SK-N-MC (cell line): ENCODE data around the gene IGF1R.

Source experiments
- DNase-seq: peaks from one replicate; pipeline ENCODE4 v3.0.0-alpha.2; 2011; ENCODE audit warnings: low read depth, low spot score
- H3K27ac ChIP-seq: fragments of 200-600 bp; sonication (generic); 2 replicates; pipeline ENCODE4 v1.5.1; 2016; ENCODE audit warnings: mixed run types
- H3K36me3 ChIP-seq: fragments of 200-600 bp; sonication (generic); 2 replicates; pipeline ENCODE4 v1.6.1; 2017; ENCODE audit warnings: antibody characterized with exemption, low read length, mixed read lengths; ENCODE audit not compliant: insufficient read depth
- H3K4me3 ChIP-seq: fragments of 200-600 bp; sonication (generic); 2 replicates; pipeline ENCODE4 v1.5.1; 2016
- H3K9ac ChIP-seq: fragments of 200-600 bp; sonication (generic); 2 replicates; pipeline ENCODE4 v1.8.0; 2017; ENCODE audit warnings: mixed run types, mixed read lengths; ENCODE audit not compliant: insufficient read length
- H3K9me3 ChIP-seq: fragments of 200-600 bp; sonication (generic); 2 replicates; pipeline ENCODE4 v1.6.1; 2017; ENCODE audit warnings: low read depth, mild to moderate bottlenecking, antibody characterized with exemption, low read length, moderate library complexity, mixed read lengths
- EZH2 ChIP-seq: fragments of 200-600 bp; sonication (generic); IDR thresholded peaks from one replicate; pipeline ENCODE4 v1.6.1; 2017; ENCODE audit warnings: antibody characterized with exemption
- FOXP2 ChIP-seq: optimal IDR thresholded peaks from 2 replicates; pipeline ENCODE3; 2011; ENCODE audit warnings: mild to moderate bottlenecking, moderate library complexity; ENCODE audit not compliant: insufficient read depth; ENCODE audit errors: extremely low read length, control extremely low read depth
- POLR2AphosphoS5 ChIP-seq: IDR thresholded peaks from 2 replicates; pipeline ENCODE4 v1.6.1; 2012; ENCODE audit warnings: mild to moderate bottlenecking, low read depth, low read length, borderline replicate concordance

IGF1R gene

GRCh38 chr15:99006146-99006545 lies 357.8 kb downstream of the IGF1R start:
- H3K4me3 ChIP-seq: no peak overlapping the region
- H3K9ac ChIP-seq: no peak overlapping the region
- H3K36me3 ChIP-seq: no peaks in the 10 kb centered on the region
- H3K27ac ChIP-seq: no peak overlapping the region
- TF ChIP-seq POLR2AphosphoS5 (no peak), EZH2 (no peak), FOXP2 (no peak)
- no peaks in the 10 kb centered on the region for H3K9me3 ChIP-seq
- DNase-seq: no peak

DNA sequence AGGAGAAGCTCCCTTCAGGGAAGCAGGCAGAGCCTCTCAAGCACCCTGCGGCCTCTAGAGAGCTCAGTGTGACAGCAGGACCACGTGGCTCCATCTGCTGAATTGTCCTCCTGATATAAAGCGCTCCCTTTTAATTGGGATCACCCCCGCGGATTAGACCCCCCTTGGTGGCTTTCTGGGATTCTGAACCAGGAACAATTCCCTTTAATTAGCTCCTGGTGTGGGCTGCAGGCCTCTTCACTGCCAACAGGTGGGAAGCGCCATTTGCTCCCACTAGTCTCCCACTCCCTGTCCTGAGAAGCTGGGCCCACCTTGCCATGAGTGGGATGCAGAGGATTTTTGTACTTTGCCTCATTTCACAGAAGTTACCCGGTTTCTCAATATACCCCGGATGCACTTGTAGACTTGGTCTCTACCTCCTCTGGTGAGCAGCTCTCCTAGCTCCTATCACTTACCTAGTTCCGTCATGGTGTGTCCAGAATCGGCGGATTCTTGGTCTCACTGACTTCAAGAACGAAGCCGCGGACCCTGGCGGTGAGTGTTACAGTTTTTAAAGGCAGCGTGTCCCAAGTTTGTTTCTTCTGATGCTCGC lies 358.7 kb downstream of the IGF1R start:
- Histone ChIP-seq H3K9ac (no peak overlapping the region), H3K27ac (no peak overlapping the region), H3K4me3 (no peak overlapping the region), H3K9me3 (no peaks in the 10 kb centered on the region), H3K36me3 (no peaks in the 10 kb centered on the region)
- TF ChIP-seq EZH2 (no peak), POLR2AphosphoS5 (no peak), FOXP2 (no peak)
- no peak for DNase-seq

DNA sequence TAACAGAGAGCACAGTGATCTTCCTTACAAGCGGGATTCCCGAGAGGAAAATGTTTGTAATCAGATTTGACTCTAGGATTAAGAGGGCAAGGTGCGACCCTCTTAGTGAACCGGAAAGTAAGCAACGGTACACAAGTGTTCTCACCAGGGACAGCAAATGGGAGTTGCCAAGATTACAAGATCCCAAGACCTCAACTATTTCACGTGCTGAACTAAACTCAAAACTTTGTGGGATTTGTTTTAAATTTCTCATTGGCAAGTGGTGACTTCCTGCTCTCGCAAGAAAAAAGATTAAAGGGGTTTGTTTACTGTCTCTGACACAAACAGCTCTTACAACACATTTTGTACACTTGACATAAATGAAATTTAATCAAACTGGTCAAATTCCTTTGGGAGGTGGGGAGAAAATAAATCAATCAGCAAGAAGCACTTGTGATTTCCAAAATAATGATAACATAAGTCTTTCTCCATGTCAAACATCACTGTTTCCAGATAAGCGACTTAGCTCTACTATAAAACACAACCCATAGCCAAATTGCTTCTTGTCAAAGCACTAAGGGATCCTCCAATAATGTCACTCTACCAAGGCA lies 361.5 kb downstream of the IGF1R start:
- no peak for TF ChIP-seq POLR2AphosphoS5
- no peak overlapping the region for H3K9ac ChIP-seq
- DNase-seq: no peak
- H3K9me3 ChIP-seq: no peaks in the 10 kb centered on the region
- H3K36me3 ChIP-seq: no peaks in the 10 kb centered on the region
- no peak overlapping the region for H3K27ac ChIP-seq
- H3K4me3 ChIP-seq: no peak overlapping the region

DNA sequence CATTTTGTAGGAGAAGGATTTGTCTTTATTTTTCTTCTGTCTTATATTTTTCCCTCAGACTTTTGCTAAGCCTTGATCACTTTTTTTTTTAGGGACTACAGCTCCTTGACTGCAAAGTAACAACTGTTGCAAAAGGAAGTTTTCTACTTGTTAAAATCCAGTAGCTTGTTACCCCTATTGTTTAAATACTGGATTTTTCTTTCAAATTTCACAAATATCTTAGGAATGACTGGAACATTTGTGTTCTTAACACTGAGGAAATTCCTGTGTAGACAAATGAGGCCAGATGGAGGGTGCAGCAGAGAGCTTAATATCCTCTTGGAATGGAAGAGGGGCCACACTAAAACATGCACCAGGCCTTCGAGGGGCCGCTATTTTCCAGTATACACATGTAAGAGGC lies 362.4 kb downstream of the IGF1R start:
- Histone ChIP-seq H3K36me3 (no peaks in the 10 kb centered on the region), H3K9ac (no peak overlapping the region), H3K27ac (no peak overlapping the region), H3K4me3 (no peak overlapping the region), H3K9me3 (no peaks in the 10 kb centered on the region)
- TF ChIP-seq POLR2AphosphoS5: no peak
- no peak for DNase-seq
